Activated CD4-positive, alpha-beta memory T cell treated with anti-CD3 and anti-CD28 coated beads for 36 hours (primary cell): ENCODE data around the gene FTHL17. TPM values are rescaled to one million over a fixed set of nuclear protein-coding genes. Genes with fewer than 3 reads are reported as not detected.

Experiments
- CTCF ChIA-PET: fragments of 350-600 bp; sonication (Branson Sonifier 250); formaldehyde crosslinking; loops from one replicate; lab custom pipeline; 2021; ENCODE audit warnings: antibody characterized with exemption, inconsistent platforms; lab: Charles Lee
- POLR2A ChIA-PET: fragments of 350-600 bp; sonication (Branson Sonifier 250); formaldehyde crosslinking; loops from one replicate; lab custom pipeline; 2021; ENCODE audit warnings: antibody characterized with exemption; lab: Charles Lee
- DNase-seq: peaks from one replicate; pipeline ENCODE4 v3.0.0-alpha.2; 2020
- H3K27ac Mint-ChIP-seq: one replicate; pipeline ENCODE4 v1.8.0; 2021; ENCODE audit warnings: mixed read lengths
- H3K27me3 Mint-ChIP-seq: one replicate; pipeline ENCODE4 v1.8.0; 2021; ENCODE audit warnings: mixed read lengths
- H3K36me3 Mint-ChIP-seq: one replicate; pipeline ENCODE4 v1.8.0; 2021; ENCODE audit warnings: mixed read lengths
- H3K4me1 Mint-ChIP-seq: one replicate; pipeline ENCODE4 v1.8.0; 2021; ENCODE audit warnings: low read depth, mixed read lengths
- H3K4me3 Mint-ChIP-seq: one replicate; pipeline ENCODE4 v1.8.0; 2021; ENCODE audit warnings: mild to moderate bottlenecking, mixed read lengths
- H3K9me3 Mint-ChIP-seq: one replicate; pipeline ENCODE4 v1.8.0; 2021; ENCODE audit warnings: mixed read lengths
- intact Hi-C: fragments of 100-400 bp; cut with micrococcal nuclease; formaldehyde crosslinking; loops from one replicate; pipeline ENCODE4 v1.15.1; 2023
- total RNA-seq, 2 experiments: library from RNA; stranded (reverse); gene quantifications; one replicate each; pipeline ENCODE4 v1.2.3, GENCODE V29; 2021

The FTHL17 gene
- total RNA-seq: not detected

- intact Hi-C loops: loop anchor here (2.0 kb wide), 1 partner anchor 27 kb away; no protein-coding TSS in a partner anchor
- no peaks in the 10 kb centered on the region for H3K36me3 Mint-ChIP-seq
- H3K4me3 Mint-ChIP-seq: no peak within 1 kb of the TSS
- H3K27me3 Mint-ChIP-seq: no peaks in the 10 kb centered on the region
- CTCF ChIA-PET: no interaction called here
- no peak within 1 kb of the TSS for H3K27ac Mint-ChIP-seq
- POLR2A ChIA-PET: no interaction called here
- peaks cover 17% of the 10 kb centered on the region for H3K4me1 Mint-ChIP-seq
- H3K9me3 Mint-ChIP-seq: peaks cover 6% of the 10 kb centered on the region
- no peak for DNase-seq
Measured at GRCh38 chrX:31071725-31072124, at the start of gene FTHL17. Gene FTHL17, minus strand, starts transcription at chrX:31072041. Its CDS starts 88 bp downstream, at chrX:31071953.

DNA sequence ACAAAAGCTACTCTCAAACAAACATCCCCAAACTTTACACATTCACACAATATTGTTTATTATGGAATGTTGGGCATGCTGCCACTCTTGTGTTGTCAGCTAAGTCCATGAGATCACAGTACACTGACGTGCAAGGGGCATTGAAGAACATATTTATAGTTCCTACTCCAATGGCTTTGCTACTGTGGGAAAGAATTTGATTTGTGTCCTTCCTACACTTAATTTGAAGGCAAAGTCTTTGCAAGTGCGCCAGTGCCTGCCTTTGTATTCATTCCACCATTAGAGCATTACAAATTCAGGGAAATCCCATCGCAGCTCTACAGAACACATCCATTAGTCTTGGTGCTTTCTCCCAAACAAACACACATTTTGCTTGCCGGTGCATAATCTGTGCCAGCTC lies 45.4 kb upstream of the FTHL17 start:
- no peak overlapping the region for H3K4me3 Mint-ChIP-seq
- no peak overlapping the region for H3K27ac Mint-ChIP-seq
- CTCF ChIA-PET: no interaction called here
- POLR2A ChIA-PET: no interaction called here
- H3K36me3 Mint-ChIP-seq: no peaks in the 10 kb centered on the region
- DNase-seq: no peak
- no peaks in the 10 kb centered on the region for H3K9me3 Mint-ChIP-seq
- H3K4me1 Mint-ChIP-seq: no peaks in the 10 kb centered on the region
- intact Hi-C loops: no loop called here
- peaks cover 6% of the 10 kb centered on the region for H3K27me3 Mint-ChIP-seq

- Mint-ChIP-seq H3K4me1 (no peaks in the 10 kb centered on the region), H3K36me3 (no peaks in the 10 kb centered on the region), H3K27me3 (peaks cover 6% of the 10 kb centered on the region), H3K27ac (no peak overlapping the region), H3K9me3 (no peaks in the 10 kb centered on the region), H3K4me3 (no peak overlapping the region)
- CTCF ChIA-PET: no interaction called here
- no peak for DNase-seq
- POLR2A ChIA-PET: no interaction called here
- intact Hi-C loops: no loop called here
Measured at GRCh38 chrX:31115398-31115797, 43.6 kb upstream of the FTHL17 start.

GRCh38 chrX:31114858-31115257 lies 43.0 kb upstream of the FTHL17 start:
- H3K27ac Mint-ChIP-seq: no peak overlapping the region
- no peak for DNase-seq
- H3K4me1 Mint-ChIP-seq: no peaks in the 10 kb centered on the region
- H3K36me3 Mint-ChIP-seq: no peaks in the 10 kb centered on the region
- H3K9me3 Mint-ChIP-seq: no peaks in the 10 kb centered on the region
- intact Hi-C loops: no loop called here
- POLR2A ChIA-PET: no interaction called here
- CTCF ChIA-PET: no interaction called here
- H3K4me3 Mint-ChIP-seq: no peak overlapping the region
- H3K27me3 Mint-ChIP-seq: peaks cover 6% of the 10 kb centered on the region

GRCh38 chrX:31112226-31112999 lies 40.6 kb upstream of the FTHL17 start:
- H3K9me3 Mint-ChIP-seq: no peaks in the 10 kb centered on the region

DNA sequence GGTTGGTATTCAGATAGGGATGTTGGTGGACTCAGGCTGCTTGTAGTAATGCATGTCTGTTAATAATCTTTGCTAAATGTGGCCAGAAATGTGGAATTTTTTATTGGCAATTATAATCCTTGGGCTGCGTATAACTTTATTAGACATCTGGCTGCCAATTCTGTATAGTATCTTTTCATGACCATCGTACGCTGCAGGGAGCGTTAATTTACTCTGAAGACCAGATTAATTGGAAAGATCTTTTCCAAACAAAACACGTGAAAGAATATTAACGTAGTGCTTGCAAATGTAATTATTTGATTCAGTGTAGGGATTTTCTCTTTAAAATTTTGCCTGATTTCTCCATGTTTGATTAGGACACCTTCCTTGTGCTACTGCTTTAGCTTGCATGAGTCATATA lies 38.8 kb upstream of the FTHL17 start:
- Mint-ChIP-seq H3K27me3 (peaks cover 6% of the 10 kb centered on the region), H3K4me3 (no peak overlapping the region), H3K36me3 (no peaks in the 10 kb centered on the region), H3K4me1 (no peaks in the 10 kb centered on the region), H3K9me3 (no peaks in the 10 kb centered on the region), H3K27ac (no peak overlapping the region)
- intact Hi-C loops: no loop called here
- DNase-seq: no peak
- POLR2A ChIA-PET: no interaction called here
- CTCF ChIA-PET: no interaction called here

More at GRCh38 chrX:31112226-31112999, 40.6 kb upstream of the FTHL17 start:
- no peak for DNase-seq
- H3K27me3 Mint-ChIP-seq: peaks cover 6% of the 10 kb centered on the region
- intact Hi-C loops: no loop called here
- ChIA-PET POLR2A (no interaction called here), CTCF (no interaction called here)
- no peak overlapping the region for H3K4me3 Mint-ChIP-seq
- H3K36me3 Mint-ChIP-seq: no peaks in the 10 kb centered on the region
- no peak overlapping the region for H3K27ac Mint-ChIP-seq
- no peaks in the 10 kb centered on the region for H3K4me1 Mint-ChIP-seq

DNA sequence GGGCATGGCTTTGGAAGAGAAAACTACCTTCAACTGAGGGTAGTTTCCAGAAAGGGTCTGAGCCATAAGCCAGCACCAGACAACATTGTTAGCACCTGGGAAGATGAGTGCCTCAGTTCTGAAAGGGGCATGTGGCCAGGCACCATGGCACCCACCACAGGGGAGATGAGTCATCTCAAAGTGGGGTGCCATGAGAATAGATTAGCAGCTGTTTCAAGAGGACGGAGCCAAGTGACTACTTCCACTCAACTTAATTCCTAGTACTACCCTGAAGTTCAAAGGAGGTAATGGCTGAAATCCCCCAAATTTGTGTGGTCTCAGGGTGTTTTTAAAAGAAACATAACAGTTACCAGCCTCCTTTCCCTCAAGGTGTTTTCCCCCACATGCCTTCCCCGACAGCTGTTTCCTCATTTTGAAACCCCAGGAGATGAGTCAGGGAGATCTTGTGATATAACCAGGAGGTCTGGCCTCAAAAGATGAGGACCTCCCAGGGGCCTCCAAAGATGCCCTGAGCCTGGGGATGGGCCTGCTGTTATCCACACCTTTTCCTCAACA lies 27.8 kb upstream of the FTHL17 start:
- peaks cover 5% of the 10 kb centered on the region for H3K4me1 Mint-ChIP-seq
- ChIA-PET POLR2A (interaction anchor here (0.6 kb wide), 1 partner anchor 212 kb away, joined by 3 read pairs; no protein-coding TSS in a partner anchor), CTCF (no interaction called here)
- intact Hi-C loops: loop anchor here (1.0 to 2.0 kb wide), 4 partner anchors 29 to 211 kb away; partner anchors contain the start of gene TAB3
- peaks cover 3% of the 10 kb centered on the region for H3K27me3 Mint-ChIP-seq
- H3K36me3 Mint-ChIP-seq: no peaks in the 10 kb centered on the region
- peak overlapping the region; percentile 51 for H3K27ac Mint-ChIP-seq
- peak; percentile 73 for DNase-seq
- no peak overlapping the region for H3K4me3 Mint-ChIP-seq
- H3K9me3 Mint-ChIP-seq: no peaks in the 10 kb centered on the region

GRCh38 chrX:31098079-31098478 lies 26.2 kb upstream of the FTHL17 start:
- Mint-ChIP-seq H3K36me3 (no peaks in the 10 kb centered on the region), H3K27ac (no peak overlapping the region), H3K27me3 (peaks cover 4% of the 10 kb centered on the region), H3K9me3 (no peaks in the 10 kb centered on the region), H3K4me3 (no peak overlapping the region), H3K4me1 (peaks cover 8% of the 10 kb centered on the region)
- ChIA-PET CTCF (no interaction called here), POLR2A (no interaction called here)
- intact Hi-C loops: loop anchor here (2.0 kb wide), 2 partner anchors 27 to 209 kb away; partner anchors contain the start of gene TAB3
- no peak for DNase-seq

GRCh38 chrX:31093639-31093975 lies 21.8 kb upstream of the FTHL17 start:
- no peak overlapping the region for H3K4me3 Mint-ChIP-seq
- POLR2A ChIA-PET: no interaction called here

DNA sequence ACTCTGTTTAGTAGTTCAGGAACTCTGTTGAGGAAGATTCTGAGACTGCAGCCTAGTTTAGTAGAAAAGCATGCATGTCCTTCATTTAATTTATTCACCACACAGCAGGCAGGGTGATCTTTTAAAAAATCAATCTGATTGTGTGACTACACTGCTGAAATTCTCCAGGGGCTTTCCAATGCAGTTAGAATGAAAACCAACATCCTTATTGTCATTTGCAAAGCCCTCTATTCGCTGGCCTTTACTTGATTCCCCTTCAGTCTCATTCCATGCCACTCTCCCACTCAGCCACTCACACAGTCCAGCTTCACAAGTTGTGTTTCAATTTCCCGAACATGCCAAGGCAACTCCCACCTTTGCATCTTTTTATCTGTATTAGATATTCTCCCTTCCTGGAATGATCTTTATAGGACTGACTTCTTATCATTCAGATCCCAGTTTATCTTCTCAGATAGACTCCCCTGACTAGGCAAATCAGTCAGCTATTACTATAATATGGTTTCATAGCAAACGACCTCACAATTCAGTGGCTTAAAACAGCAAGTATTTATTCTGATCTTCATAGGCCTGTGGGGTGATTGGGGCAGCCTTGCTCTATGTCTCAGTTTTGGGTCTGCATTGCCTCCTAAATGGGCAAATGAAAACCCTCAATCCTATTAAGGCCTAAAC lies 21.3 kb upstream of the FTHL17 start:
- Mint-ChIP-seq H3K27me3 (peaks cover 7% of the 10 kb centered on the region), H3K4me3 (no peak overlapping the region), H3K9me3 (no peaks in the 10 kb centered on the region), H3K27ac (no peak overlapping the region), H3K36me3 (no peaks in the 10 kb centered on the region), H3K4me1 (peaks cover 6% of the 10 kb centered on the region)
- intact Hi-C loops: no loop called here
- ChIA-PET POLR2A (no interaction called here), CTCF (no interaction called here)
- no peak for DNase-seq

More at GRCh38 chrX:31093639-31093975, 21.8 kb upstream of the FTHL17 start:
- Mint-ChIP-seq H3K4me1 (peaks cover 6% of the 10 kb centered on the region), H3K27me3 (peaks cover 4% of the 10 kb centered on the region), H3K27ac (no peak overlapping the region), H3K36me3 (no peaks in the 10 kb centered on the region), H3K9me3 (no peaks in the 10 kb centered on the region)
- intact Hi-C loops: no loop called here
- DNase-seq: no peak
- CTCF ChIA-PET: no interaction called here

- no peaks in the 10 kb centered on the region for H3K9me3 Mint-ChIP-seq
- H3K4me1 Mint-ChIP-seq: peaks cover 6% of the 10 kb centered on the region
- H3K4me3 Mint-ChIP-seq: no peak overlapping the region
- intact Hi-C loops: no loop called here
- H3K27me3 Mint-ChIP-seq: peaks cover 8% of the 10 kb centered on the region
- H3K27ac Mint-ChIP-seq: no peak overlapping the region
- no peaks in the 10 kb centered on the region for H3K36me3 Mint-ChIP-seq
- POLR2A ChIA-PET: no interaction called here
- CTCF ChIA-PET: no interaction called here
- no peak for DNase-seq
Measured at GRCh38 chrX:31092476-31092875, 20.6 kb upstream of the FTHL17 start.

- Mint-ChIP-seq H3K36me3 (no peaks in the 10 kb centered on the region), H3K4me1 (peaks cover 6% of the 10 kb centered on the region), H3K4me3 (no peak overlapping the region), H3K27ac (no peak overlapping the region), H3K9me3 (no peaks in the 10 kb centered on the region), H3K27me3 (peaks cover 8% of the 10 kb centered on the region)
- ChIA-PET POLR2A (no interaction called here), CTCF (no interaction called here)
- DNase-seq: no peak
- intact Hi-C loops: no loop called here
Measured at GRCh38 chrX:31091819-31092218, 20.0 kb upstream of the FTHL17 start.
